CD14-positive monocyte (primary cell): Measurements from ENCODE around the gene PRDM1. TPM values are rescaled to one million over a fixed set of nuclear protein-coding genes. Genes with fewer than 3 reads are reported as not detected.

Source experiments
- DNase-seq, 3 donors: peaks; one replicate each; pipeline ENCODE4 v3.0.0-alpha.2; 2011 to 2022
- H2AFZ ChIP-seq: 2 replicates; pipeline ENCODE4 v1.6.0; 2012; ENCODE audit warnings: mild to moderate bottlenecking, low read depth, low read length, inconsistent platforms; ENCODE audit not compliant: insufficient read depth, poor library complexity, severe bottlenecking
- H3K27ac ChIP-seq, 2 donors: 1 replicate in 1 of 2; 2 replicates in 1 of 2; pipeline ENCODE4 v1.5.1; 2012 to 2013; ENCODE audit warnings: low read length in 2 of 2, control low read depth in 1 of 2, inconsistent platforms in 1 of 2, low read depth in 1 of 2, mild to moderate bottlenecking in 1 of 2
- H3K27me3 ChIP-seq, 2 donors: one replicate each; pipeline versions ENCODE4 v1.6.0 to v1.6.1; 2011 to 2013; ENCODE audit warnings: low read length in 2 of 2; ENCODE audit not compliant: control insufficient read depth in 2 of 2, insufficient read depth in 2 of 2
- H3K36me3 ChIP-seq, 2 donors: replicated peaks in 1 of 2; 1 replicate in 1 of 2; 2 replicates in 1 of 2; pipeline versions ENCODE4 v1.5.1 to v1.6.1; 2012 to 2013; ENCODE audit warnings: low read length in 2 of 2, control low read depth in 1 of 2, inconsistent platforms in 1 of 2, mild to moderate bottlenecking in 1 of 2; ENCODE audit not compliant: insufficient read depth in 2 of 2, control insufficient read depth in 1 of 2
- H3K4me1 ChIP-seq, 2 donors: 1 replicate in 1 of 2; 2 replicates in 1 of 2; pipeline versions ENCODE4 v1.5.1 to v1.6.1; 2012 to 2013; ENCODE audit warnings: low read length in 2 of 2, control low read depth in 1 of 2, inconsistent platforms in 1 of 2, mild to moderate bottlenecking in 1 of 2, moderate library complexity in 1 of 2; ENCODE audit not compliant: insufficient read depth in 2 of 2, control insufficient read depth in 1 of 2
- H3K4me2 ChIP-seq: replicated peaks from 2 replicates; pipeline ENCODE3; 2012; ENCODE audit warnings: low read length, moderate library complexity, mild to moderate bottlenecking; ENCODE audit not compliant: poor library complexity, severe bottlenecking; ENCODE audit errors: extremely low read depth
- H3K4me3 ChIP-seq, 3 experiments: fragments of 200-600 bp in 1 of 3; sonication (generic) in 1 of 3; replicated peaks in 1 of 3; 1 replicate in 2 of 3; 2 replicates in 1 of 3; pipeline ENCODE4 v1.5.1; 2011 to 2013; ENCODE audit warnings: low read length in 3 of 3, mild to moderate bottlenecking in 3 of 3, control low read depth in 2 of 3, low read depth in 2 of 3, inconsistent platforms in 1 of 3, moderate library complexity in 1 of 3
- H3K79me2 ChIP-seq: 2 replicates; pipeline ENCODE4 v1.6.0; 2012; ENCODE audit warnings: mild to moderate bottlenecking, control low read depth, inconsistent platforms, low read length, moderate library complexity; ENCODE audit not compliant: insufficient read depth
- H3K9ac ChIP-seq: 2 replicates; pipeline ENCODE4 v1.6.0; 2017; ENCODE audit warnings: low read length, mild to moderate bottlenecking; ENCODE audit not compliant: insufficient read depth, poor library complexity, severe bottlenecking
- H3K9me3 ChIP-seq, 2 donors: replicated peaks in 1 of 2; 1 replicate in 1 of 2; 2 replicates in 1 of 2; pipeline versions ENCODE4 v1.5.1 to v1.6.1; 2012 to 2013; ENCODE audit warnings: low read length in 2 of 2, control low read depth in 1 of 2; ENCODE audit not compliant: control insufficient read depth in 1 of 2, insufficient read depth in 1 of 2
- H4K20me1 ChIP-seq: 2 replicates; pipeline ENCODE4 v1.6.0; 2012; ENCODE audit warnings: mild to moderate bottlenecking, low read length, control low read depth, moderate library complexity; ENCODE audit not compliant: insufficient read depth
- H3K27ac Mint-ChIP-seq, 7 donors: one replicate each; pipeline ENCODE4 v1.8.0; 2020; ENCODE audit warnings: mild to moderate bottlenecking in 7 of 7, mixed read lengths in 7 of 7, moderate library complexity in 6 of 7, inconsistent platforms in 2 of 7
- H3K27me3 Mint-ChIP-seq, 3 donors: one replicate each; pipeline ENCODE4 v1.8.0; 2021 to 2022; ENCODE audit warnings: low read depth in 3 of 3, mild to moderate bottlenecking in 3 of 3, mixed read lengths in 3 of 3, moderate library complexity in 3 of 3, inconsistent platforms in 1 of 3
- H3K36me3 Mint-ChIP-seq, 2 donors: one replicate each; pipeline ENCODE4 v1.8.0; 2020; ENCODE audit warnings: mixed read lengths in 2 of 2, inconsistent platforms in 1 of 2, mild to moderate bottlenecking in 1 of 2
- H3K4me1 Mint-ChIP-seq: one replicate; pipeline ENCODE4 v1.8.0; 2020; ENCODE audit warnings: mild to moderate bottlenecking, mixed read lengths
- H3K4me3 Mint-ChIP-seq, 2 donors: one replicate each; pipeline ENCODE4 v1.8.0; 2020; ENCODE audit warnings: mild to moderate bottlenecking in 2 of 2, mixed read lengths in 2 of 2, moderate library complexity in 1 of 2
- H3K9me3 Mint-ChIP-seq, 7 donors: one replicate each; pipeline ENCODE4 v1.8.0; 2020 to 2022; ENCODE audit warnings: mixed read lengths in 7 of 7, mild to moderate bottlenecking in 6 of 7, moderate library complexity in 6 of 7, inconsistent platforms in 2 of 7
- CTCF ChIP-seq: fragments of 200-600 bp; IDR thresholded peaks from one replicate; pipeline ENCODE4 v1.8.0; 2022; ENCODE audit warnings: antibody characterized with exemption, mild to moderate bottlenecking
- WGBS: methylation state at CpG from one replicate; pipeline ENCODE4 v1.1.5; 2013; ENCODE audit warnings: missing lambda C conversion rate; ENCODE audit not compliant: insufficient coverage; 5-methylcytosine and 5-hydroxymethylcytosine counted together
- intact Hi-C, 2 donors: fragments of 100-400 bp; cut with micrococcal nuclease; formaldehyde crosslinking; loops; one replicate each; pipeline versions ENCODE4 v1.15.0 to v1.15.1; 2023
- polyA plus RNA-seq, 3 donors: library from polyadenylated mRNA; depleted of rRNA in 1 of 3; unstranded in 2 of 3; stranded (reverse) in 1 of 3; fragments of 300-500 nt in 2 of 3; fragments of >200 nt in 1 of 3; fragmentation: Illumina TruSeq in 2 of 3; gene quantifications; 1 replicate in 2 of 3; 2 replicates in 1 of 3; pipeline ENCODE4 v1.2.3, GENCODE V29; 2012 to 2021

PRDM1 gene
- polyA plus RNA-seq, 3 donors = 1.8 to 14.9 (median 5.2) TPM

GRCh38 chr6:106045077-106045476 lies 41.1 kb upstream of the PRDM1 start:
- H3K27ac ChIP-seq = no peak overlapping the region

GRCh38 chr6:106046116-106046853 lies 39.9 kb upstream of the PRDM1 start:
- H3K4me2 ChIP-seq = no peak overlapping the region
- H3K27me3 ChIP-seq = no peaks in the 10 kb centered on the region
- H3K9me3 ChIP-seq = no peaks in the 10 kb centered on the region
- H3K27ac ChIP-seq = no peak overlapping the region
- H3K36me3 Mint-ChIP-seq = no peaks in the 10 kb centered on the region
- no peaks in the 10 kb centered on the region for H4K20me1 ChIP-seq
- no peaks in the 10 kb centered on the region for H3K4me1 Mint-ChIP-seq
- no peak overlapping the region for H3K9ac ChIP-seq
- peaks cover 2 to 7% (median 3%) of the 10 kb centered on the region in 3 donors for H3K27me3 Mint-ChIP-seq
- H3K79me2 ChIP-seq = no peaks in the 10 kb centered on the region
- no peaks in the 10 kb centered on the region for H3K36me3 ChIP-seq
- peak in 1 of 3 donors; percentile 5 for DNase-seq
- intact Hi-C loops = no loop called here
- peaks cover 0 to 1% (median 0%) of the 10 kb centered on the region in 7 donors for H3K9me3 Mint-ChIP-seq
- 86% methylated on average over 3 of the region's 10 CpGs for WGBS
- TF ChIP-seq CTCF = no peak
- H3K27ac Mint-ChIP-seq = no peak overlapping the region
- no peaks in the 10 kb centered on the region for H3K4me1 ChIP-seq
- H3K4me3 ChIP-seq = no peak overlapping the region
- no peak overlapping the region for H2AFZ ChIP-seq
- no peak overlapping the region for H3K4me3 Mint-ChIP-seq

More at GRCh38 chr6:106045077-106045476, 41.1 kb upstream of the PRDM1 start:
- Histone ChIP-seq H3K4me3 (no peak overlapping the region), H3K27me3 (no peaks in the 10 kb centered on the region), H2AFZ (no peak overlapping the region), H3K4me1 (no peaks in the 10 kb centered on the region), H3K9me3 (no peaks in the 10 kb centered on the region), H4K20me1 (no peaks in the 10 kb centered on the region), H3K36me3 (no peaks in the 10 kb centered on the region), H3K9ac (no peak overlapping the region), H3K79me2 (no peaks in the 10 kb centered on the region), H3K4me2 (no peak overlapping the region)
- no peaks in the 10 kb centered on the region for H3K36me3 Mint-ChIP-seq
- DNase-seq = no peak
- peaks cover 2 to 7% (median 3%) of the 10 kb centered on the region in 3 donors for H3K27me3 Mint-ChIP-seq
- no peak overlapping the region for H3K4me3 Mint-ChIP-seq
- no peak for TF ChIP-seq CTCF
- H3K27ac Mint-ChIP-seq = no peak overlapping the region
- no peaks in the 10 kb centered on the region for H3K4me1 Mint-ChIP-seq
- no CpG with 5 or more reads among the region's 2 CpGs for WGBS
- H3K9me3 Mint-ChIP-seq = peaks cover 0 to 1% (median 0%) of the 10 kb centered on the region in 7 donors
- intact Hi-C loops = no loop called here
